Measurements from ENCODE around the gene AUTS2. TPM values are rescaled to one million over a fixed set of nuclear protein-coding genes. Genes with fewer than 3 reads are reported as not detected.

AUTS2 gene
- total RNA-seq, 1 experiment from 2014 or later = 42.1 TPM

- POLR2A ChIA-PET (ENCODE audit: low non-redundant PET) = no interaction called here
- no TSS peak for BruUV-seq (replicated peaks)
- Histone ChIP-seq H3K4me3 (ENCODE audit: low read depth, low read length, poor library complexity, severe bottlenecking) (no peak overlapping the region), H3K9me3 (ENCODE audit: low read depth, low read length, poor library complexity, severe bottlenecking) (peaks cover 9% of the 10 kb centered on the region), H3K27me3 (replicated peaks; ENCODE audit: insufficient read depth, low read depth, low read length, poor library complexity) (peaks cover 26% of the 10 kb centered on the region), H3K36me3 (ENCODE audit: insufficient read depth, low read length, poor library complexity, severe bottlenecking) (no peaks in the 10 kb centered on the region), H3K4me1 (ENCODE audit: insufficient read depth, low read length, poor library complexity, severe bottlenecking) (no peaks in the 10 kb centered on the region), H3K27ac (ENCODE audit: low read depth, low read length, poor library complexity, severe bottlenecking) (no peak overlapping the region)
- CTCF ChIA-PET = no interaction called here
- TF ChIP-seq EZH2 (IDR thresholded peaks at IDR 0.05; ENCODE audit: borderline replicate concordance, low read depth, low read length, poor library complexity, severe bottlenecking) = no peak
- no peak for TF ChIP-seq CTCF (conservative IDR thresholded peaks at IDR 0.05; ENCODE audit: low read depth, low read length)
- no peak for DNase-seq (ENCODE audit: low spot score)
- intact Hi-C loops (cut with micrococcal nuclease; ENCODE audit: unreplicated experiment) = no loop called here
These were observed 1002.7 kb downstream of the AUTS2 start for GRCh38 chr7:70600993-70601392.

GRCh38 chr7:70602117-70602516 lies 1003.8 kb downstream of the AUTS2 start:
- ChIA-PET POLR2A (ENCODE audit: low non-redundant PET) (no interaction called here), CTCF (no interaction called here)
- no peak for DNase-seq (ENCODE audit: low spot score)
- Histone ChIP-seq H3K4me1 (ENCODE audit: insufficient read depth, low read length, poor library complexity, severe bottlenecking) (no peaks in the 10 kb centered on the region), H3K4me3 (ENCODE audit: low read depth, low read length, poor library complexity, severe bottlenecking) (no peak overlapping the region), H3K9me3 (ENCODE audit: low read depth, low read length, poor library complexity, severe bottlenecking) (peaks cover 9% of the 10 kb centered on the region), H3K36me3 (ENCODE audit: insufficient read depth, low read length, poor library complexity, severe bottlenecking) (no peaks in the 10 kb centered on the region), H3K27ac (ENCODE audit: low read depth, low read length, poor library complexity, severe bottlenecking) (no peak overlapping the region), H3K27me3 (replicated peaks; ENCODE audit: insufficient read depth, low read depth, low read length, poor library complexity) (peaks cover 15% of the 10 kb centered on the region)
- intact Hi-C loops (cut with micrococcal nuclease; ENCODE audit: unreplicated experiment) = no loop called here
- TF ChIP-seq EZH2 (IDR thresholded peaks at IDR 0.05; ENCODE audit: borderline replicate concordance, low read depth, low read length, poor library complexity, severe bottlenecking) (no peak), CTCF (conservative IDR thresholded peaks at IDR 0.05; ENCODE audit: low read depth, low read length) (no peak)
- BruUV-seq (replicated peaks) = no TSS peak

DNA sequence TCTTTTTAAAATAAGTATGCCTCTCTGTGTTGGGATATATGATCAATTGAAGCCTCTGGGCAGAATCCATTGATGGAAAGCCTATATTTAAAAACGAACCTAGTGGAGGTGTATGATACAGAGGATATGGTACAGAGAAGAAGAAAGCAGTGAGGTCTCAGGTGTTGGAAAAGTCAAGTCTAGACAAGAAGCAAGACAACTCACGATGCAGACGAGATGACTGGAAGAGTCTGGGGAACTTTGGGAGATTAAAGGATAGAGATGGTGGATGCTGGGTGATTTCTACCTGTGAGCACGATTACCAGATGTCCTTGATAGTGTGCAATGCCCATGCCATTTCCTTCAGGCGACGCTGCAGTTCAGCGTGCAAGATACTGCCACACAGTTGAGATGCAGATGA lies 1009.0 kb downstream of the AUTS2 start:
- Histone ChIP-seq H3K36me3 (ENCODE audit: insufficient read depth, low read length, poor library complexity, severe bottlenecking) (no peaks in the 10 kb centered on the region), H3K27me3 (replicated peaks; ENCODE audit: insufficient read depth, low read depth, low read length, poor library complexity) (no peaks in the 10 kb centered on the region), H3K27ac (ENCODE audit: low read depth, low read length, poor library complexity, severe bottlenecking) (no peak overlapping the region), H3K9me3 (ENCODE audit: low read depth, low read length, poor library complexity, severe bottlenecking) (no peaks in the 10 kb centered on the region), H3K4me1 (ENCODE audit: insufficient read depth, low read length, poor library complexity, severe bottlenecking) (no peaks in the 10 kb centered on the region), H3K4me3 (ENCODE audit: low read depth, low read length, poor library complexity, severe bottlenecking) (no peak overlapping the region)
- DNase-seq (ENCODE audit: low spot score) = no peak
- ChIA-PET POLR2A (ENCODE audit: low non-redundant PET) (no interaction called here), CTCF (no interaction called here)
- intact Hi-C loops (cut with micrococcal nuclease; ENCODE audit: unreplicated experiment) = no loop called here
- BruUV-seq (replicated peaks) = no TSS peak
- TF ChIP-seq EZH2 (IDR thresholded peaks at IDR 0.05; ENCODE audit: borderline replicate concordance, low read depth, low read length, poor library complexity, severe bottlenecking) (no peak), CTCF (conservative IDR thresholded peaks at IDR 0.05; ENCODE audit: low read depth, low read length) (no peak)

All from A673 (cell line).